GM12878 (cell line): ENCODE measurements around the gene TPCN1. TPM values are rescaled to one million over a fixed set of nuclear protein-coding genes. Genes with fewer than 3 reads are reported as not detected.
A peak's percentile ranks its signal among the peaks of the same experiment; 100 is the strongest.

Experiments used
- BCL11A ChIP-seq: IDR thresholded peaks from 2 replicates; pipeline ENCODE4 v1.6.1; 2011; ENCODE audit warnings: low read depth, low read length
- BMI1 ChIP-seq: fragments of 450-650 bp; IDR thresholded peaks from 2 replicates; pipeline ENCODE4 v1.6.1; 2016; ENCODE audit warnings: mild to moderate bottlenecking, moderate library complexity, borderline replicate concordance
- CBX3 ChIP-seq: fragments of 200-600 bp; sonication (generic); IDR thresholded peaks from 2 replicates; pipeline ENCODE4 v1.6.1; 2016; ENCODE audit warnings: low read depth, borderline replicate concordance
- MEF2A ChIP-seq: IDR thresholded peaks from 2 replicates; pipeline ENCODE4 v1.6.1; 2011; ENCODE audit warnings: low read depth, mild to moderate bottlenecking, low read length, moderate library complexity; ENCODE audit not compliant: insufficient read depth
- NFYB ChIP-seq: IDR thresholded peaks from 2 replicates; pipeline ENCODE4 v1.6.1; 2011; ENCODE audit warnings: low read depth, mild to moderate bottlenecking, low read length, improper control_type of control experiment, moderate library complexity; ENCODE audit not compliant: insufficient read depth
- NR2C1 ChIP-seq: fragments of 450-650 bp; IDR thresholded peaks from 2 replicates; pipeline ENCODE4 v1.6.1; 2017; ENCODE audit warnings: antibody characterized with exemption, mild to moderate bottlenecking, moderate library complexity
- RB1 ChIP-seq: fragments of 450-650 bp; formaldehyde crosslinking; IDR thresholded peaks from 2 replicates; pipeline ENCODE4 v1.6.1; 2017; ENCODE audit warnings: mild to moderate bottlenecking, borderline replicate concordance
- RCOR1 ChIP-seq: conservative IDR thresholded peaks from 2 replicates; pipeline ENCODE4 v1.6.1; 2012; ENCODE audit warnings: low read depth, low read length, improper control_type of control experiment
- RELA ChIP-seq: fragments of 450-650 bp; IDR thresholded peaks from 2 replicates; pipeline ENCODE4 v1.8.0; 2014; ENCODE audit warnings: borderline replicate concordance; ENCODE audit not compliant: partially characterized antibody
- SMAD5 ChIP-seq: IDR thresholded peaks from 2 replicates; pipeline ENCODE4 v1.6.1; 2016; ENCODE audit warnings: antibody characterized with exemption, low read depth
- SREBF1 ChIP-seq: IDR thresholded peaks from 2 replicates; pipeline ENCODE4 v1.6.1; 2012; ENCODE audit warnings: mild to moderate bottlenecking, low read length
- TARDBP ChIP-seq: IDR thresholded peaks from 2 replicates; pipeline ENCODE4 v1.6.1; 2016; ENCODE audit warnings: borderline replicate concordance
- YY1 ChIP-seq: IDR thresholded peaks from 2 replicates; pipeline ENCODE4 v1.6.1; 2011; ENCODE audit warnings: low read depth, mild to moderate bottlenecking, low read length
- ZSCAN29 ChIP-seq: fragments of 450-650 bp; IDR thresholded peaks from 2 replicates; pipeline ENCODE4 v1.6.1; 2017; ENCODE audit warnings: mild to moderate bottlenecking, moderate library complexity
- polyA plus RNA-seq, 11 experiments: library from polyadenylated mRNA; depleted of rRNA in 4 of 11; unstranded in 6 of 11; stranded (reverse) in 5 of 11; fragments of >200 nt; fragmentation: Nextera tagmentation in 4 of 11; fragmentation: Illumina TruSeq in 1 of 11; extraction: Ambion mirVana in 4 of 11; extraction: Trizol in 1 of 11; gene quantifications; 1 replicate in 1 of 11; 2 replicates in 10 of 11; pipeline versions ENCODE4 v1.2.1 to v1.2.3, GENCODE V29; 2011 to 2016; ENCODE audit warnings: inconsistent platforms in 2 of 11, missing spikeins in 2 of 11, low read depth in 1 of 11
- total RNA-seq, 4 experiments: library from RNA; depleted of rRNA in 3 of 4; stranded (reverse); fragments of >200 nt in 3 of 4; fragmentation: Illumina TruSeq in 1 of 4; extraction: Trizol in 1 of 4; gene quantifications; 2 replicates each; pipeline versions ENCODE4 v1.2.1 to v1.2.3, GENCODE V29; 2013 to 2021
- TF ChIP-seq, protein P1 (sequence below): fragments of 150-350 bp; IDR thresholded peaks from 2 replicates; pipeline ENCODE4 v1.6.1; 2016; ENCODE audit warnings: low read depth, low read length
- TF ChIP-seq, protein P2 (sequence below): fragments of 450-650 bp; IDR thresholded peaks from 2 replicates; pipeline ENCODE4 v1.6.1; 2016; ENCODE audit warnings: mild to moderate bottlenecking
- TF ChIP-seq, protein P3 (sequence below): fragments of 450-650 bp; IDR thresholded peaks from 2 replicates; pipeline ENCODE4 v1.6.1; 2017; ENCODE audit warnings: mild to moderate bottlenecking, moderate library complexity
- TF ChIP-seq, protein P4 (sequence below): IDR thresholded peaks from 2 replicates; pipeline ENCODE4 v1.6.1; 2011; ENCODE audit warnings: borderline replicate concordance, low read depth, mild to moderate bottlenecking, moderate library complexity, low read length; ENCODE audit not compliant: insufficient read depth, poor library complexity, severe bottlenecking
- TF ChIP-seq, protein P5 (sequence below): fragments of 450-650 bp; IDR thresholded peaks from 2 replicates; pipeline ENCODE4 v1.6.1; 2014; ENCODE audit warnings: mild to moderate bottlenecking

The TPCN1 gene
- total and polyA plus RNA-seq, 10 of the 15 experiments (the other 5 are each of a cell fraction or from before 2014, with no cell fraction given), result 0.79 to 30.9 (median 19.4) TPM

DNA sequence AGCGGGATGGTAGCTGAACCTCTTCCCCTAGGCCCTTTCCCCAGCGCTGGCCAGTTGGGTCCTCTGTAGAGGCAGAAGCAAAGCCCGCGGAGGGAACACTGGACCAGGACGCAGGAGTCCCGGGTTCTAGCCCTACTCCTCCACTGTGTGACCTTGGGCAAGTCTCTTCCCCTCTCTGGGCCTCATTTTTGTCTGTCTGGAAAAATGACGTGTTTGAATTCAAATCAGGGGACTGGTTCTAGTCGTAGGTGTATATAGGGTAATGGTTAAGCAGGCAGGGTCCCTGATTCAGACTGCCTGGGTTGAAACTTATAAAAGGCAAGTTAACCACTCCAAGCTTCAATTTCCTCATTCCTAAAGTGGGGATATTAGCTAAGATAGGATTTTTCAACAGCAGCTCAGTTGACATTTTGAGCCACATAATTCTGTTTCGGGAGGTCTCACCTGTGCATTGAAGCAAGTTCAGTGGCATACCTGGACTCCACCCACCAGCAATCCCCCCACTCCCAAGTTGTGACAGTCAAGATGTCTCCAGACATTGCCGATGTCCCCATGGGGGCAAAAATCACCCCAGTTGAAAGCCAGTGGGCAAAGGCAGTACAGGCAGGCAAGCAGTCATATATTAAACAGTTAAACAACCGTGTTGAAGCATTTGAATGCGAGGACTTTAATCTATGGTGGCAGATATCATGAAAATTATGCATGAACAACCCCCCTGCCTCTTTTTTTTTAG is 899 bp downstream of the TPCN1 start (continued):
- TF ChIP-seq YY1 (0 out of 2 replicates have a peak, but pooled peaks have one; percentile 28), CBX3 (no peak), NR2C1 (no peak), SREBF1 (no peak), TARDBP (no peak), BCL11A (no peak), MEF2A (no peak), BMI1 (no peak), RELA (no peak), RCOR1 (no peak), NFYB (no peak), RB1 (no peak), ZSCAN29 (no peak), SMAD5 (no peak)
- TF ChIP-seq, protein P1, sequence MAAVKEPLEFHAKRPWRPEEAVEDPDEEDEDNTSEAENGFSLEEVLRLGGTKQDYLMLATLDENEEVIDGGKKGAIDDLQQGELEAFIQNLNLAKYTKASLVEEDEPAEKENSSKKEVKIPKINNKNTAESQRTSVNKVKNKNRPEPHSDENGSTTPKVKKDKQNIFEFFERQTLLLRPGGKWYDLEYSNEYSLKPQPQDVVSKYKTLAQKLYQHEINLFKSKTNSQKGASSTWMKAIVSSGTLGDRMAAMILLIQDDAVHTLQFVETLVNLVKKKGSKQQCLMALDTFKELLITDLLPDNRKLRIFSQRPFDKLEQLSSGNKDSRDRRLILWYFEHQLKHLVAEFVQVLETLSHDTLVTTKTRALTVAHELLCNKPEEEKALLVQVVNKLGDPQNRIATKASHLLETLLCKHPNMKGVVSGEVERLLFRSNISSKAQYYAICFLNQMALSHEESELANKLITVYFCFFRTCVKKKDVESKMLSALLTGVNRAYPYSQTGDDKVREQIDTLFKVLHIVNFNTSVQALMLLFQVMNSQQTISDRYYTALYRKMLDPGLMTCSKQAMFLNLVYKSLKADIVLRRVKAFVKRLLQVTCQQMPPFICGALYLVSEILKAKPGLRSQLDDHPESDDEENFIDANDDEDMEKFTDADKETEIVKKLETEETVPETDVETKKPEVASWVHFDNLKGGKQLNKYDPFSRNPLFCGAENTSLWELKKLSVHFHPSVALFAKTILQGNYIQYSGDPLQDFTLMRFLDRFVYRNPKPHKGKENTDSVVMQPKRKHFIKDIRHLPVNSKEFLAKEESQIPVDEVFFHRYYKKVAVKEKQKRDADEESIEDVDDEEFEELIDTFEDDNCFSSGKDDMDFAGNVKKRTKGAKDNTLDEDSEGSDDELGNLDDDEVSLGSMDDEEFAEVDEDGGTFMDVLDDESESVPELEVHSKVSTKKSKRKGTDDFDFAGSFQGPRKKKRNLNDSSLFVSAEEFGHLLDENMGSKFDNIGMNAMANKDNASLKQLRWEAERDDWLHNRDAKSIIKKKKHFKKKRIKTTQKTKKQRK, result no peak
- TF ChIP-seq, protein P2, sequence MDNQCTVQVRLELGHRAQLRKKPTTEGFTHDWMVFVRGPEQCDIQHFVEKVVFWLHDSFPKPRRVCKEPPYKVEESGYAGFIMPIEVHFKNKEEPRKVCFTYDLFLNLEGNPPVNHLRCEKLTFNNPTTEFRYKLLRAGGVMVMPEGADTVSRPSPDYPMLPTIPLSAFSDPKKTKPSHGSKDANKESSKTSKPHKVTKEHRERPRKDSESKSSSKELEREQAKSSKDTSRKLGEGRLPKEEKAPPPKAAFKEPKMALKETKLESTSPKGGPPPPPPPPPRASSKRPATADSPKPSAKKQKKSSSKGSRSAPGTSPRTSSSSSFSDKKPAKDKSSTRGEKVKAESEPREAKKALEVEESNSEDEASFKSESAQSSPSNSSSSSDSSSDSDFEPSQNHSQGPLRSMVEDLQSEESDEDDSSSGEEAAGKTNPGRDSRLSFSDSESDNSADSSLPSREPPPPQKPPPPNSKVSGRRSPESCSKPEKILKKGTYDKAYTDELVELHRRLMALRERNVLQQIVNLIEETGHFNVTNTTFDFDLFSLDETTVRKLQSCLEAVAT, result 0 out of 2 replicates have a peak, but pooled peaks have one; percentile 37
- TF ChIP-seq, protein P3, sequence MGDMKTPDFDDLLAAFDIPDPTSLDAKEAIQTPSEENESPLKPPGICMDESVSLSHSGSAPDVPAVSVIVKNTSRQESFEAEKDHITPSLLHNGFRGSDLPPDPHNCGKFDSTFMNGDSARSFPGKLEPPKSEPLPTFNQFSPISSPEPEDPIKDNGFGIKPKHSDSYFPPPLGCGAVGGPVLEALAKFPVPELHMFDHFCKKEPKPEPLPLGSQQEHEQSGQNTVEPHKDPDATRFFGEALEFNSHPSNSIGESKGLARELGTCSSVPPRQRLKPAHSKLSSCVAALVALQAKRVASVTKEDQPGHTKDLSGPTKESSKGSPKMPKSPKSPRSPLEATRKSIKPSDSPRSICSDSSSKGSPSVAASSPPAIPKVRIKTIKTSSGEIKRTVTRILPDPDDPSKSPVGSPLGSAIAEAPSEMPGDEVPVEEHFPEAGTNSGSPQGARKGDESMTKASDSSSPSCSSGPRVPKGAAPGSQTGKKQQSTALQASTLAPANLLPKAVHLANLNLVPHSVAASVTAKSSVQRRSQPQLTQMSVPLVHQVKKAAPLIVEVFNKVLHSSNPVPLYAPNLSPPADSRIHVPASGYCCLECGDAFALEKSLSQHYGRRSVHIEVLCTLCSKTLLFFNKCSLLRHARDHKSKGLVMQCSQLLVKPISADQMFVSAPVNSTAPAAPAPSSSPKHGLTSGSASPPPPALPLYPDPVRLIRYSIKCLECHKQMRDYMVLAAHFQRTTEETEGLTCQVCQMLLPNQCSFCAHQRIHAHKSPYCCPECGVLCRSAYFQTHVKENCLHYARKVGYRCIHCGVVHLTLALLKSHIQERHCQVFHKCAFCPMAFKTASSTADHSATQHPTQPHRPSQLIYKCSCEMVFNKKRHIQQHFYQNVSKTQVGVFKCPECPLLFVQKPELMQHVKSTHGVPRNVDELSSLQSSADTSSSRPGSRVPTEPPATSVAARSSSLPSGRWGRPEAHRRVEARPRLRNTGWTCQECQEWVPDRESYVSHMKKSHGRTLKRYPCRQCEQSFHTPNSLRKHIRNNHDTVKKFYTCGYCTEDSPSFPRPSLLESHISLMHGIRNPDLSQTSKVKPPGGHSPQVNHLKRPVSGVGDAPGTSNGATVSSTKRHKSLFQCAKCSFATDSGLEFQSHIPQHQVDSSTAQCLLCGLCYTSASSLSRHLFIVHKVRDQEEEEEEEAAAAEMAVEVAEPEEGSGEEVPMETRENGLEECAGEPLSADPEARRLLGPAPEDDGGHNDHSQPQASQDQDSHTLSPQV, result no peak
- TF ChIP-seq, protein P4, sequence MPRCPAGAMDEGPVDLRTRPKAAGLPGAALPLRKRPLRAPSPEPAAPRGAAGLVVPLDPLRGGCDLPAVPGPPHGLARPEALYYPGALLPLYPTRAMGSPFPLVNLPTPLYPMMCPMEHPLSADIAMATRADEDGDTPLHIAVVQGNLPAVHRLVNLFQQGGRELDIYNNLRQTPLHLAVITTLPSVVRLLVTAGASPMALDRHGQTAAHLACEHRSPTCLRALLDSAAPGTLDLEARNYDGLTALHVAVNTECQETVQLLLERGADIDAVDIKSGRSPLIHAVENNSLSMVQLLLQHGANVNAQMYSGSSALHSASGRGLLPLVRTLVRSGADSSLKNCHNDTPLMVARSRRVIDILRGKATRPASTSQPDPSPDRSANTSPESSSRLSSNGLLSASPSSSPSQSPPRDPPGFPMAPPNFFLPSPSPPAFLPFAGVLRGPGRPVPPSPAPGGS, result no peak
- TF ChIP-seq, protein P5, sequence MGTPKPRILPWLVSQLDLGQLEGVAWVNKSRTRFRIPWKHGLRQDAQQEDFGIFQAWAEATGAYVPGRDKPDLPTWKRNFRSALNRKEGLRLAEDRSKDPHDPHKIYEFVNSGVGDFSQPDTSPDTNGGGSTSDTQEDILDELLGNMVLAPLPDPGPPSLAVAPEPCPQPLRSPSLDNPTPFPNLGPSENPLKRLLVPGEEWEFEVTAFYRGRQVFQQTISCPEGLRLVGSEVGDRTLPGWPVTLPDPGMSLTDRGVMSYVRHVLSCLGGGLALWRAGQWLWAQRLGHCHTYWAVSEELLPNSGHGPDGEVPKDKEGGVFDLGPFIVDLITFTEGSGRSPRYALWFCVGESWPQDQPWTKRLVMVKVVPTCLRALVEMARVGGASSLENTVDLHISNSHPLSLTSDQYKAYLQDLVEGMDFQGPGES, result no peak
